T-cell (primary cell): ENCODE data around the gene GRIP1. TPM values are rescaled to one million over a fixed set of nuclear protein-coding genes. Genes with fewer than 3 reads are reported as not detected.

Source experiments
- ATAC-seq, 4 experiments: fragments of 200-7000 bp in 3 of 4; fragments of 150-1000 bp in 1 of 4; cut with Tn5 transposase; replicated peaks in 1 of 4; 1 replicate in 3 of 4; 2 replicates in 1 of 4; pipeline ENCODE4 v1.10.0; 2021; ENCODE audit warnings: moderate library complexity in 3 of 4, mild to moderate bottlenecking in 2 of 4, moderate number of reproducible peaks in 1 of 4
- CTCF ChIA-PET, 2 donors: fragments of 300-600 bp; sonication (Branson Sonifier 250); formaldehyde crosslinking; loops; one replicate each; lab custom pipeline; 2022; ENCODE audit warnings: antibody characterized with exemption in 2 of 2; lab: Charles Lee
- POLR2A ChIA-PET, 2 donors: fragments of 300-600 bp; sonication (Branson Sonifier 250); formaldehyde crosslinking; loops; one replicate each; lab custom pipeline; 2022; ENCODE audit warnings: antibody characterized with exemption in 2 of 2; lab: Charles Lee
- DNase-seq, 35 experiments: peaks; one replicate each; pipeline versions ENCODE4 v3.0.0 to v3.0.0-alpha.2; 2013 to 2023
- H3K27ac ChIP-seq: one replicate; pipeline ENCODE4 v1.5.1; 2013; ENCODE audit warnings: low read length
- H3K27me3 ChIP-seq, 2 experiments: replicated peaks in 1 of 2; 1 replicate in 1 of 2; 2 replicates in 1 of 2; pipeline versions ENCODE4 v1.6.1 to v1.7.0; 2013; ENCODE audit warnings: low read length in 1 of 2, mixed read lengths in 1 of 2; ENCODE audit not compliant: control insufficient read depth in 2 of 2, insufficient read depth in 2 of 2; ENCODE audit errors: extremely low read depth in 1 of 2
- H3K36me3 ChIP-seq, 2 donors: 1 replicate in 1 of 2; 2 replicates in 1 of 2; pipeline versions ENCODE4 v1.6.1 to v1.7.0; 2013; ENCODE audit warnings: low read length in 1 of 2; ENCODE audit not compliant: control insufficient read depth in 2 of 2, insufficient read depth in 1 of 2; ENCODE audit errors: extremely low read depth in 1 of 2
- H3K4me1 ChIP-seq, 2 experiments: 1 replicate in 1 of 2; 2 replicates in 1 of 2; pipeline versions ENCODE4 v1.6.1 to v1.7.0; 2013; ENCODE audit warnings: low read length in 2 of 2, mixed read lengths in 1 of 2; ENCODE audit not compliant: insufficient read depth in 2 of 2, control insufficient read depth in 1 of 2; ENCODE audit errors: extremely low read depth in 1 of 2
- H3K4me3 ChIP-seq, 2 donors: 1 replicate in 1 of 2; 2 replicates in 1 of 2; pipeline versions ENCODE4 v1.5.1 to v1.7.0; 2013; ENCODE audit warnings: mild to moderate bottlenecking in 2 of 2, low read length in 1 of 2, moderate library complexity in 1 of 2; ENCODE audit not compliant: control insufficient read depth in 1 of 2; ENCODE audit errors: extremely low read depth in 1 of 2
- H3K9me3 ChIP-seq: 2 replicates; pipeline ENCODE4 v1.7.0; 2013
- H3K27ac Mint-ChIP-seq, 2 donors: one replicate each; pipeline ENCODE4 v1.8.0; 2020 to 2021; ENCODE audit warnings: mild to moderate bottlenecking in 2 of 2, mixed read lengths in 2 of 2
- H3K27me3 Mint-ChIP-seq, 2 donors: one replicate each; pipeline ENCODE4 v1.8.0; 2021 to 2022; ENCODE audit warnings: mixed read lengths in 2 of 2
- H3K36me3 Mint-ChIP-seq: one replicate; pipeline ENCODE4 v1.8.0; 2021; ENCODE audit warnings: mixed read lengths
- H3K4me1 Mint-ChIP-seq, 3 donors: one replicate each; pipeline ENCODE4 v1.8.0; 2020 to 2022; ENCODE audit warnings: mixed read lengths in 3 of 3, mild to moderate bottlenecking in 1 of 3
- H3K4me3 Mint-ChIP-seq, 3 donors: one replicate each; pipeline ENCODE4 v1.8.0; 2020 to 2022; ENCODE audit warnings: mild to moderate bottlenecking in 3 of 3, mixed read lengths in 3 of 3, moderate library complexity in 3 of 3
- H3K9me3 Mint-ChIP-seq, 3 donors: one replicate each; pipeline ENCODE4 v1.8.0; 2020 to 2022; ENCODE audit warnings: mixed read lengths in 3 of 3
- WGBS: methylation state at CpG from one replicate; pipeline ENCODE4 v1.1.5; 2013; ENCODE audit warnings: missing lambda C conversion rate; ENCODE audit not compliant: insufficient coverage; 5-methylcytosine and 5-hydroxymethylcytosine counted together
- total RNA-seq, 35 experiments: library from RNA in 6 of 35; stranded (reverse) in 6 of 35; fragments of 120-200 nt in 1 of 35; gene quantifications; one replicate each; pipeline versions ENCODE4 v1.2.1 to v1.2.4 and lab custom pipeline; 2013 to 2026

The GRIP1 gene
- total RNA-seq, 5 donors from 2014 or later (not counting 1 experiment from before 2014, with no cell fraction given), result 3.0 to 7.3 (median 3.6) TPM

- Mint-ChIP-seq H3K36me3 (peaks cover 6% of the 10 kb centered on the region), H3K27me3 (peaks cover 0 to 3% of the 10 kb centered on the region in 2 donors), H3K4me1 (no peaks in the 10 kb centered on the region), H3K27ac (no peak overlapping the region), H3K4me3 (no peak overlapping the region), H3K9me3 (no peaks in the 10 kb centered on the region)
- no peak for ATAC-seq
- Histone ChIP-seq H3K4me3 (no peak overlapping the region), H3K4me1 (no peaks in the 10 kb centered on the region), H3K36me3 (no peaks in the 10 kb centered on the region), H3K27ac (no peak overlapping the region), H3K9me3 (no peaks in the 10 kb centered on the region), H3K27me3 (no peaks in the 10 kb centered on the region)
- CTCF ChIA-PET, result no interaction called here
- DNase-seq, result no peak
- POLR2A ChIA-PET, result no interaction called here
- WGBS, result no CpG with 5 or more reads among the region's 3 CpGs
These were observed 141.0 kb downstream of the GRIP1 start for GRCh38 chr12:66537876-66538275.

- no peaks in the 10 kb centered on the region for H3K4me1 Mint-ChIP-seq
- DNase-seq, result no peak
- H3K27ac Mint-ChIP-seq, result no peak overlapping the region
- no peaks in the 10 kb centered on the region for H3K27me3 ChIP-seq
- no peaks in the 10 kb centered on the region for H3K9me3 ChIP-seq
- ChIA-PET POLR2A (no interaction called here), CTCF (no interaction called here)
- H3K27me3 Mint-ChIP-seq, result no peaks in the 10 kb centered on the region
- H3K4me3 Mint-ChIP-seq, result no peak overlapping the region
- no peaks in the 10 kb centered on the region for H3K4me1 ChIP-seq
- ATAC-seq, result no peak
- H3K36me3 Mint-ChIP-seq, result peaks cover 2% of the 10 kb centered on the region
- H3K9me3 Mint-ChIP-seq, result peaks cover 0 to under 1% (median 0%) of the 10 kb centered on the region in 3 donors
- no peaks in the 10 kb centered on the region for H3K36me3 ChIP-seq
- no peak overlapping the region for H3K4me3 ChIP-seq
- H3K27ac ChIP-seq, result no peak overlapping the region
- no CpG with 5 or more reads among the region's 2 CpGs for WGBS
These were observed 145.1 kb downstream of the GRIP1 start for GRCh38 chr12:66533767-66534166.

- Histone ChIP-seq H3K27ac (no peak overlapping the region), H3K4me3 (no peak overlapping the region), H3K27me3 (no peaks in the 10 kb centered on the region), H3K9me3 (no peaks in the 10 kb centered on the region), H3K4me1 (no peaks in the 10 kb centered on the region), H3K36me3 (no peaks in the 10 kb centered on the region)
- DNase-seq (no peak), ATAC-seq (no peak)
- CTCF ChIA-PET, result no interaction called here
- H3K4me1 Mint-ChIP-seq, result no peaks in the 10 kb centered on the region
- POLR2A ChIA-PET, result no interaction called here
- peaks cover 13% of the 10 kb centered on the region for H3K36me3 Mint-ChIP-seq
- H3K27me3 Mint-ChIP-seq, result no peaks in the 10 kb centered on the region
- peaks cover 0 to 5% (median 0%) of the 10 kb centered on the region in 3 donors for H3K9me3 Mint-ChIP-seq
- WGBS, result no CpG with 5 or more reads among the region's 2 CpGs
- H3K27ac Mint-ChIP-seq, result no peak overlapping the region
- no peak overlapping the region for H3K4me3 Mint-ChIP-seq
These were observed 147.1 kb downstream of the GRIP1 start for GRCh38 chr12:66531766-66532165.

- peaks cover 0 to 5% (median 0%) of the 10 kb centered on the region in 3 donors for H3K9me3 Mint-ChIP-seq
- no peak overlapping the region for H3K4me3 ChIP-seq
- H3K27ac Mint-ChIP-seq, result no peak overlapping the region
- H3K36me3 Mint-ChIP-seq, result peaks cover 14% of the 10 kb centered on the region
- H3K4me3 Mint-ChIP-seq, result no peak overlapping the region
- no peak overlapping the region for H3K27ac ChIP-seq
- ATAC-seq (no peak), DNase-seq (no peak)
- ChIA-PET CTCF (no interaction called here), POLR2A (no interaction called here)
- no peaks in the 10 kb centered on the region for H3K4me1 ChIP-seq
- H3K27me3 Mint-ChIP-seq, result no peaks in the 10 kb centered on the region
- no peaks in the 10 kb centered on the region for H3K27me3 ChIP-seq
- H3K9me3 ChIP-seq, result no peaks in the 10 kb centered on the region
- H3K4me1 Mint-ChIP-seq, result no peaks in the 10 kb centered on the region
- no CpG with 5 or more reads among the region's 1 CpG for WGBS
- no peaks in the 10 kb centered on the region for H3K36me3 ChIP-seq
These were observed 148.9 kb downstream of the GRIP1 start for GRCh38 chr12:66529934-66530333.

GRCh38 chr12:66516561-66516960, 162.3 kb downstream of the GRIP1 start:
- Mint-ChIP-seq H3K27me3 (peaks cover 0 to 5% of the 10 kb centered on the region in 2 donors), H3K36me3 (peaks cover 3% of the 10 kb centered on the region), H3K9me3 (no peaks in the 10 kb centered on the region), H3K4me1 (no peaks in the 10 kb centered on the region), H3K4me3 (no peak overlapping the region), H3K27ac (no peak overlapping the region)
- ChIA-PET CTCF (no interaction called here), POLR2A (no interaction called here)
- no CpG with 5 or more reads among the region's 4 CpGs for WGBS
- H3K27ac ChIP-seq, result no peak overlapping the region
- H3K4me1 ChIP-seq, result no peaks in the 10 kb centered on the region
- ATAC-seq (no peak), DNase-seq (no peak)
- no peaks in the 10 kb centered on the region for H3K9me3 ChIP-seq
- no peak overlapping the region for H3K4me3 ChIP-seq
- no peaks in the 10 kb centered on the region for H3K27me3 ChIP-seq
- no peaks in the 10 kb centered on the region for H3K36me3 ChIP-seq

- no peak for DNase-seq
- Mint-ChIP-seq H3K4me3 (no peak overlapping the region), H3K27me3 (peaks cover 0 to 5% of the 10 kb centered on the region in 2 donors), H3K4me1 (no peaks in the 10 kb centered on the region), H3K36me3 (peaks cover 3% of the 10 kb centered on the region), H3K9me3 (peaks cover 0 to 4% (median 0%) of the 10 kb centered on the region in 3 donors), H3K27ac (no peak overlapping the region)
- H3K27ac ChIP-seq, result no peak overlapping the region
- POLR2A ChIA-PET, result no interaction called here
- H3K4me3 ChIP-seq, result no peak overlapping the region
- ATAC-seq, result no peak
- 0% methylated on average over 1 of the region's 2 CpGs for WGBS
- no peaks in the 10 kb centered on the region for H3K27me3 ChIP-seq
- CTCF ChIA-PET, result no interaction called here
- no peaks in the 10 kb centered on the region for H3K9me3 ChIP-seq
- no peaks in the 10 kb centered on the region for H3K4me1 ChIP-seq
- no peaks in the 10 kb centered on the region for H3K36me3 ChIP-seq
These were observed 162.7 kb downstream of the GRIP1 start for GRCh38 chr12:66516133-66516532.

GRCh38 chr12:66514581-66514980, 164.3 kb downstream of the GRIP1 start:
- ATAC-seq, result no peak
- WGBS, result no CpG with 5 or more reads among the region's 2 CpGs
- H3K27ac Mint-ChIP-seq, result no peak overlapping the region

More at GRCh38 chr12:66514581-66514980, 164.3 kb downstream of the GRIP1 start:
- Histone ChIP-seq H3K9me3 (no peaks in the 10 kb centered on the region), H3K27ac (no peak overlapping the region), H3K4me3 (no peak overlapping the region), H3K36me3 (no peaks in the 10 kb centered on the region), H3K27me3 (no peaks in the 10 kb centered on the region), H3K4me1 (no peaks in the 10 kb centered on the region)
- H3K4me3 Mint-ChIP-seq, result no peak overlapping the region
- H3K4me1 Mint-ChIP-seq, result no peaks in the 10 kb centered on the region
- H3K27me3 Mint-ChIP-seq, result peaks cover 0 to 5% of the 10 kb centered on the region in 2 donors
- H3K36me3 Mint-ChIP-seq, result no peaks in the 10 kb centered on the region
- no peak for DNase-seq
- ChIA-PET CTCF (no interaction called here), POLR2A (no interaction called here)
- peaks cover 0 to 6% (median 0%) of the 10 kb centered on the region in 3 donors for H3K9me3 Mint-ChIP-seq
